ENCODE data around the gene ADAM33. TPM values are rescaled to one million over a fixed set of nuclear protein-coding genes. Genes with fewer than 3 reads are reported as not detected.

The ADAM33 gene
- total and polyA plus RNA-seq, 2 of the 13 experiments (the other 11 are each of a cell fraction or from before 2014, with no cell fraction given), result not detected

DNA sequence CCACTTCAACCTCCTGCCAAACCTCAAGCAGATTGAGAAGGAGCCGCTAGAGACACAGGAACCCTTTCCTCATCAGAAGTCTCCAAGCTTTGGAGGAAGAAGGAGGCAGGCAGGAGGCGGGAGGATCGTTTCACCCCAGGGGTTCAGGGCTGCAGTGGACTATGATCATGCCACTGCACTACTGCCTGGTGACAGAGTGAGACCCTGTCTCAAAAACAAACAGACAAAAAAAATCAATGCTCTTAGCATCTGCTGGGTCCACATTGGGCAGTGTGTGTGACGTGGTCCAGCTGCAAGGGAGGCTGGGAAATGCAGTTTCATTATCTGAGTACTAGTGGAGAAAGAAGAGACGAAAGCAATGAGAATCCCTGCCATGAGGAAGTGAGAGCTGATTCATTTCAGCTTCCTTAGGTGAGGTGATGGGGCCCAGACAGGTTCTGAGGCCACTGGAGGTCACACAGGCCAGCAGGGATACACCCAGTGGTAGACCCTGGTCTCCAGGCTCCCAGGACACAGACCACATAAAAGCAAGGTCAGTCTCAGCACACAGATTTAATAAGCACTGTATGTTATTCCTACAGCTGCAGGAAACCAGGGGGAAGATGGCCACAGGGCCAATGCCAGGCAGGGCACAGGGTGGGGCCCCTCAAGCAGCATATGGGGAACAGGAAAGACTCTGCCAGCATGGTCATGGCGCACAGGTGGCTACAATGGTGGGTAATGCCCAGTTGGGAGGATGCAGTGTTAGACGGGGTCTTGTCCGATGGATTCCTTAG is 22.9 kb downstream of the ADAM33 start (continued):
- TF ChIP-seq HNF1A (IDR thresholded peaks at IDR 0.05; ENCODE audit: low read depth) (0 out of 2 replicates have a peak, but pooled peaks have one; percentile 32), HNF1A (CRISPR knock-in tag; IDR thresholded peaks at IDR 0.05; ENCODE audit: borderline replicate concordance) (no peak), ZSCAN29 (CRISPR knock-in tag; conservative IDR thresholded peaks at IDR 0.05) (0 out of 2 replicates have a peak, but pooled peaks have one; percentile 17), ELF1 (CRISPR knock-in tag; IDR thresholded peaks at IDR 0.05) (peak; percentile 75), SYNCRIP (IDR thresholded peaks at IDR 0.05; ENCODE audit: insufficient read depth, low read depth, low read length) (no peak), ZNF609 (CRISPR knock-in tag; IDR thresholded peaks at IDR 0.05; ENCODE audit: borderline replicate concordance) (0 out of 2 replicates have a peak, but pooled peaks have one; percentile 23), ZNF773 (CRISPR knock-in tag; IDR thresholded peaks at IDR 0.05; ENCODE audit: borderline replicate concordance) (no peak), ZNF83 (CRISPR knock-in tag; IDR thresholded peaks at IDR 0.05; ENCODE audit: borderline replicate concordance) (peak; percentile 56; the same call in 1 of the 2 replicates), REXO4 (CRISPR knock-in tag; IDR thresholded peaks at IDR 0.05; ENCODE audit: borderline replicate concordance) (no peak), ZNF143 (CRISPR knock-in tag; IDR thresholded peaks at IDR 0.05) (peak; percentile 96), ZHX1 (CRISPR knock-in tag; IDR thresholded peaks at IDR 0.05; ENCODE audit: low read depth) (peak; percentile 69; the same call in 1 of the 2 replicates), ZNF761 (CRISPR knock-in tag; conservative IDR thresholded peaks at IDR 0.05) (peak; percentile 67; the same call in 1 of the 2 replicates), ZNF552 (CRISPR knock-in tag; IDR thresholded peaks at IDR 0.05; ENCODE audit: borderline replicate concordance) (no peak)
- TF ChIP-seq, protein P1, sequence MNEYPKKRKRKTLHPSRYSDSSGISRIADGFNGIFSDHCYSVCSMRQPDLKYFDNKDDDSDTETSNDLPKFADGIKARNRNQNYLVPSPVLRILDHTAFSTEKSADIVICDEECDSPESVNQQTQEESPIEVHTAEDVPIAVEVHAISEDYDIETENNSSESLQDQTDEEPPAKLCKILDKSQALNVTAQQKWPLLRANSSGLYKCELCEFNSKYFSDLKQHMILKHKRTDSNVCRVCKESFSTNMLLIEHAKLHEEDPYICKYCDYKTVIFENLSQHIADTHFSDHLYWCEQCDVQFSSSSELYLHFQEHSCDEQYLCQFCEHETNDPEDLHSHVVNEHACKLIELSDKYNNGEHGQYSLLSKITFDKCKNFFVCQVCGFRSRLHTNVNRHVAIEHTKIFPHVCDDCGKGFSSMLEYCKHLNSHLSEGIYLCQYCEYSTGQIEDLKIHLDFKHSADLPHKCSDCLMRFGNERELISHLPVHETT (CRISPR knock-in tag; conservative IDR thresholded peaks at IDR 0.05), result peak; percentile 23; the same call in 1 of the 2 replicates
